ENCODE measurements around the gene TSEN54.

TSEN54 gene

GRCh38 chr17:75552425-75553294 is 36.3 kb downstream of the TSEN54 start:
- no peak overlapping the region for H3K4me3 Mint-ChIP-seq
- DNase-seq (ENCODE audit: low spot score in 2 of 2) (no peak), ATAC-seq (no peak)
- H3K9me3 Mint-ChIP-seq, result no peaks in the 10 kb centered on the region
- H3K27ac Mint-ChIP-seq, result no peak overlapping the region
- H3K4me1 Mint-ChIP-seq, result no peaks in the 10 kb centered on the region
- H3K36me3 Mint-ChIP-seq, result no peaks in the 10 kb centered on the region

DNA sequence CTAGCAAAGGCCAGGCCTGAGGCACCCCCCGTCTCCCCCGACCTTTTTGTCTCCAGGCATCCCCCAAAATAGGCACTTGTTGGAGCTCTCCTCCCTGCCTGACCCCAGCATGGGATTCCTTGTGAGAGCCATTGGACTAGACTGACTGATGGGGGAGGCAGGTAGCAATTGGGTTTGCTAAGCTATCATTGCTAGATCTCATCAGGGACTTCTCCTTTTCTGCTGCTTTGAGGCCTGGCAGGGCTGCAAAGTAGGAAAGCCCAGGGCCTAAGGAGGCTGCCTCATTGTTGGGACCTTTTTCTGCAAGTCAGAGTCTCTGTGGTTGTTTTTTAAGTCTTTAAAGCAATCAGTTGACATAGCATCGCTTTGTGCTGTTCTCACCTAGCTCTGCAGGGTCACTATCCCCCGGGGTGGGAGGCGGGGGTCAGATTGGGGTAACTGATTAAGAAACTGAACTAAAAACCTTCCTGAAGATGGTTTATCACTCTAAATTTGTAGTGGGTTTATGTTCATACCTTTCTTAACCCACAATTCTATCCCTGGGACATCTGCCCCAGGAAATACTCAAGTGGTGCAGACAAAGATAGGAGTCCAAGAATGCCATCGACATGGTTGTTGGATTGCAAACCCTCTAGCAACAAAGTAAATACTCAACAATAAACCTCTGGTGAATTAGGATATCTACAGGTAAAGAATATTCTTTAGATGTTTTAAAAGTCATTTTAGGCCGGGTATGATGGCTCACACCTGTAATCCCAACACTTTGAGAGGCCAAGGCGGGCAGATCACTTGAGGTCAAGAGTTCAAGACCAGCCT is 37.2 kb downstream of the TSEN54 start:
- no peak for ATAC-seq
- no peaks in the 10 kb centered on the region for H3K9me3 Mint-ChIP-seq

DNA sequence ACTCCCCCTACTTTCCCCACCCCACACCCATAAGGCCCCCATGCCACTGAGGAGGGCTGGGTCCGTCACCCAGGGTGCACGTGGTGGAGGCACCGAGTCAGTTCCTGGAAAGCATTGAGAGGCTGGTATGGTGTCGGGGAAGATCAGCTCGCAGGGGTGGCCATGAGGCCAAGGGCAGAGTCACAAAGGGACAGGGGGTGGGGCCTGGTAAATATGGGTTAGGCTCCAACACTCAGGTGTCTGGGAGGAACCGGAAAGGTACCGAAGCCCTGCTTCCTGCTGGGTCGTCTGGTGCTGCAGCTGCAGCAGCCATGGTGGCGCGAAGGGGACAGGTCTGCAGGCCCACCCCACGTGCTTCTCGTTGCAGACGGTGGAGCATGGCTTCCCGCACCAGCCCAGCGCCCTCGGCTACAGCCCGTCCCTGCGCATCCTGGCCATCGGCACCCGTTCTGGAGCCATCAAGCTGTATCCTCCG is 39.4 kb downstream of the TSEN54 start:
- ATAC-seq, result no peak
- Mint-ChIP-seq H3K36me3 (peaks cover 7% of the 10 kb centered on the region), H3K9me3 (no peaks in the 10 kb centered on the region), H3K27ac (no peak overlapping the region), H3K4me1 (no peaks in the 10 kb centered on the region), H3K4me3 (no peak overlapping the region)
- no peak for DNase-seq (ENCODE audit: low spot score in 2 of 2)

More for the DNA sequence above, 37.2 kb downstream of the TSEN54 start:
- no peaks in the 10 kb centered on the region for H3K4me1 Mint-ChIP-seq
- no peaks in the 10 kb centered on the region for H3K36me3 Mint-ChIP-seq
- DNase-seq (ENCODE audit: low spot score in 2 of 2), result no peak
- H3K4me3 Mint-ChIP-seq, result no peak overlapping the region
- no peak overlapping the region for H3K27ac Mint-ChIP-seq

GRCh38 chr17:75557075-75557851 is 40.9 kb downstream of the TSEN54 start:
- Mint-ChIP-seq H3K27ac (no peak overlapping the region), H3K9me3 (no peaks in the 10 kb centered on the region), H3K36me3 (peaks cover 7% of the 10 kb centered on the region), H3K4me3 (no peak overlapping the region), H3K4me1 (no peaks in the 10 kb centered on the region)
- DNase-seq (ENCODE audit: low spot score in 2 of 2) (no peak), ATAC-seq (no peak)

DNA sequence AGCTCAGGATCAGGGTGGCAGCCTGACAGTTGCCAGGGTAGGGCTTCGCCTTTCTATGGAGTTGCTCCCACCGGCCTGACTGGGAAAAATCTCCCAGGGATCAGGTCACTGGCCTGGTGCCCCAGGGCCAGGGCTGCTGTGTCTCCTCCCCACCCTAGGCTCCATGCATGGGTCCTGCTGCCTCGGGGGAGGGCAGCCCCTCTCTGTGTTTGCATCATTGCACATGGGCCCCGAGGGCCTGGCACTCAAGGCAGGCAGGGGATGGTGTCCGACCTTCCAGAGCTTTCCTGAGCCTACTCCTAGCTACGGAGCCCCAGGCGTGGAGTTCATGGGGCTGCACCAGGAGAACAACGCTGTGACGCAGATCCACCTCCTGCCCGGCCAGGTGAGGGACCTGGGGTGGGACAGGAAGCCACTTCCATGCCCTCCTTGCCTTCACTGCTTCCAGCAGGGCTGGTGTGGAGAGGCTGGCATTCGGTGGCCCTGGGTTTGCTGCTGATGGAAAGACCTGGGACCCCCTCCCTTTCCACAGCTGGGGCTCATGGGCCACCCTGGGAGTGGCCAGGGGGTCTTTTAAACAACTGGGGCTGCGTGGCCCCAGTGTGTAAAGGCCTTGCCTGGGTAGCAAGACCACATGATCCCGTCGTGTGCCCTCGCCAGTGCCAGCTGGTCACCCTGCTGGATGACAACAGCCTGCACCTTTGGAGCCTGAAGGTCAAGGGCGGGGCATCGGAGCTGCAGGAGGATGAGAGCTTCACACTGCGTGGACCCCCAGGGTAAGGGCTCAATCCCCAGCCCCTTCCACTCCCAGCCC is 41.7 kb downstream of the TSEN54 start:
- DNase-seq (ENCODE audit: low spot score in 2 of 2) (no peak), ATAC-seq (no peak)
- Mint-ChIP-seq H3K9me3 (no peaks in the 10 kb centered on the region), H3K27ac (no peak overlapping the region), H3K4me3 (no peak overlapping the region), H3K36me3 (peaks cover 7% of the 10 kb centered on the region), H3K4me1 (no peaks in the 10 kb centered on the region)

GRCh38 chr17:75558666-75559530 is 42.6 kb downstream of the TSEN54 start:
- H3K9me3 Mint-ChIP-seq, result no peaks in the 10 kb centered on the region
- H3K4me1 Mint-ChIP-seq, result no peaks in the 10 kb centered on the region
- DNase-seq (ENCODE audit: low spot score in 2 of 2) (no peak), ATAC-seq (no peak)
- peaks cover 12% of the 10 kb centered on the region for H3K36me3 Mint-ChIP-seq
- H3K27ac Mint-ChIP-seq, result no peak overlapping the region
- H3K4me3 Mint-ChIP-seq, result no peak overlapping the region

GRCh38 chr17:75559958-75560533 is 43.7 kb downstream of the TSEN54 start:
- Mint-ChIP-seq H3K36me3 (peaks cover 18% of the 10 kb centered on the region), H3K4me1 (no peaks in the 10 kb centered on the region), H3K9me3 (no peaks in the 10 kb centered on the region), H3K27ac (peak overlapping the region; percentile 64), H3K4me3 (no peak overlapping the region)
- no peak for DNase-seq (ENCODE audit: low spot score in 2 of 2)
- no peak for ATAC-seq

DNA sequence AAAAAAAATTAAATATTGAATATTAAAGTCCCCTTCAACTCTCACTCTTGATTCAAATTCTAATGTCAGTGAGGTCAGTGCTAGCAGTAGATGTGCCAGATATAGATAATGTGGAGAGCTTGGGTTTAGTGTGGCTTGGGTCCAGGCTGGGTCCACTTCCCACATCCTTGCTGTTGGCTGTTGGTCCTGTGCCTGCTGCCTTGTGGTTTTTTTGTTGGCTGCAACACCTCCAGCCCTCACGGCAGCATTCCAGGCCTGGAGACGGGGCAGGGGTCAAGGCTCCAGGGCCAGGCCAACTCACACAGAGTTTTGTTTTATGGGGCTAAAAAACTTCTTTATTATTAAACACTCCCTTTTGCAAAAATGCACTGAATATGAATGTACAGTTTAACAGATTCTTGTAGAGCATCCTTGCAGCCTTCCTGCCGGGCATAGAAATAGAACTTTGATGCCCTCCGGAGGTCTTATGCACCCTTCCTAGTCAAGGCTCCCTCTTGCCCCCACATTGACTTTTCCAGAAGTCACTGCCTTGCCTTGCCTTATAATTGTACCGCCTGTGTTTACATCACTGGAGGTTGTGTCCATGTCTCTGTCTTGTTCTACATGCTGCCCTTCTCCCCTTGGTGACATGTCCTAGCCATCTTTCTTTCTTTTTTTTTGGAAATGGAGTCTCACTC is 45.7 kb downstream of the TSEN54 start:
- Mint-ChIP-seq H3K4me1 (no peaks in the 10 kb centered on the region), H3K9me3 (no peaks in the 10 kb centered on the region), H3K36me3 (peaks cover 18% of the 10 kb centered on the region), H3K27ac (no peak overlapping the region), H3K4me3 (no peak overlapping the region)
- ATAC-seq (no peak), DNase-seq (ENCODE audit: low spot score in 2 of 2) (no peak)

- no peak overlapping the region for H3K27ac Mint-ChIP-seq
- no peak overlapping the region for H3K4me3 Mint-ChIP-seq
- peaks cover 18% of the 10 kb centered on the region for H3K36me3 Mint-ChIP-seq
- ATAC-seq, result no peak
- no peak for DNase-seq (ENCODE audit: low spot score in 2 of 2)
- no peaks in the 10 kb centered on the region for H3K9me3 Mint-ChIP-seq
- no peaks in the 10 kb centered on the region for H3K4me1 Mint-ChIP-seq
These were observed 46.9 kb downstream of the TSEN54 start for GRCh38 chr17:75563063-75563758.

GRCh38 chr17:75564195-75564594 is 47.9 kb downstream of the TSEN54 start:
- H3K4me1 Mint-ChIP-seq, result no peaks in the 10 kb centered on the region
- H3K27ac Mint-ChIP-seq, result no peak overlapping the region
- peaks cover 18% of the 10 kb centered on the region for H3K36me3 Mint-ChIP-seq
- H3K9me3 Mint-ChIP-seq, result no peaks in the 10 kb centered on the region
- no peak overlapping the region for H3K4me3 Mint-ChIP-seq
- DNase-seq (ENCODE audit: low spot score in 2 of 2) (no peak), ATAC-seq (no peak)

DNA sequence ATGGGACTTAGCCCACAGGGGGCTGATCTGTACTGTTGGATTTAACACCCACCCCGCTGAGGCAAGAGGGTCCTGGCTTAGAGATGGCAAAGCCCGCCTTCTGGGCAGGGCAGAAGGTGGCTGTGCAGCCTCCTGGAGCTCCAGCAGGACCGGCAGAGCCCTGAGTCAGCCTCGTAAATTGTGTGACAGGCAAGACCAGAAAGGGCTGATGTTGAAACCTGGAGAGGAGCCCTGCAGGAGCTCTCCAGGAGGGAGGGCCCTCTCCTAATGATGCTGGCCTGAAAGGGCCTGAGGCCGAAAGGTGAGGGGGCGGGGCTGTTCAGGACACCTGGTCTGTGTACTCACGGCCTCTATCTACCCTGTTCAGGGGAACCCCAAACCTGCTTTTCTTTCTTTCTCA is 48.7 kb downstream of the TSEN54 start:
- no peak overlapping the region for H3K27ac Mint-ChIP-seq
- no peaks in the 10 kb centered on the region for H3K9me3 Mint-ChIP-seq
- H3K4me3 Mint-ChIP-seq, result no peak overlapping the region
- H3K4me1 Mint-ChIP-seq, result no peaks in the 10 kb centered on the region
- H3K36me3 Mint-ChIP-seq, result peaks cover 11% of the 10 kb centered on the region
- no peak for DNase-seq (ENCODE audit: low spot score in 2 of 2)
- ATAC-seq, result no peak

DNA sequence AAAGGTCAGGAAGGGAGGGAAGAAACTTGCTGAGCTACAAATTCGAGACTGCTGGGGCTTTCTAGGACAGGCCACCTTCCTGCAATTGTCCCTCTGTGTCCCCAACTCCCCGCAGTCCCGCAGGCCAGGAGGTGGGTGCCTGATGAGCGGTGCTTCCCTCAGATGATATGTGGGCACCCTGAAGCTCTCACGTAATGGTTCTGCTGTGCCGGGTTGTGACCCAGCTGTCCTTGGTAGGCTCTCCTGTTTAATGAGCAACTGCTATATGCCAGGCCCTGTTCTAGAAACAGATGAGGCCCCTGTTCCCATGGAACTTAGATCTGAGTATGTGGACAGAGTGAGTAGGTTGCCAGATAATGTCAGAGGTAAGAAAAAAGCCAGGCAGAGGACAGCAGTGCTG is 49.3 kb downstream of the TSEN54 start:
- H3K4me1 Mint-ChIP-seq, result peaks cover under 1% of the 10 kb centered on the region
- no peaks in the 10 kb centered on the region for H3K9me3 Mint-ChIP-seq
- no peak for DNase-seq (ENCODE audit: low spot score in 2 of 2)
- no peak for ATAC-seq
- H3K4me3 Mint-ChIP-seq, result no peak overlapping the region
- peaks cover 10% of the 10 kb centered on the region for H3K36me3 Mint-ChIP-seq
- peak overlapping the region; percentile 26 for H3K27ac Mint-ChIP-seq

DNA sequence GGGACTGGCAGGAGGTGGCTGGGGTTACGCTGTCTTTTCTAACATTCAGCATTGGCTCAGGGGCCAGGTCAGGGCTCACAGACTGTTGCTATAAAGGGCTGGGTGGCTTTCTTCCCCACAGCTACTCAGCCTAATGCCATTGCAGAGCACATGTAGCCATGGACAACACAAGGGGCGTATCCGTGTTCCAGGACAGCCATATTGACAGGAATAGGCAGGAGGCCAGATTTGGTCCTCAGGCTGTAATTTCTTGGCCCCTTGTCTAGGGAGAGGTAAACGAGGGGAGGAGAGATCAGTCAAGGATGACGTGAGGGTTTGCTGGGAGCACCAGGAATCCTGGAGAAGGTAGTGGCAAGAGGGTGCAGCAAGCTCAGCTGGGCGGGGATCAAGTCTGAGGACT is 50.1 kb downstream of the TSEN54 start:
- ATAC-seq (no peak), DNase-seq (ENCODE audit: low spot score in 2 of 2) (no peak)
- peaks cover 9% of the 10 kb centered on the region for H3K4me1 Mint-ChIP-seq
- H3K36me3 Mint-ChIP-seq, result peaks cover 10% of the 10 kb centered on the region
- H3K9me3 Mint-ChIP-seq, result no peaks in the 10 kb centered on the region
- no peak overlapping the region for H3K4me3 Mint-ChIP-seq
- peak overlapping the region; percentile 26 for H3K27ac Mint-ChIP-seq
